H1 (cell line): ENCODE results near the gene FRMD6.

Experiments used
- CEBPB ChIP-seq: IDR thresholded peaks from 2 replicates; pipeline ENCODE4 v1.6.1; 2012; ENCODE audit warnings: low read depth, low read length
- CTCF ChIP-seq, 3 experiments: IDR thresholded peaks; 1 replicate in 2 of 3; 2 replicates in 1 of 3; pipeline versions ENCODE4 v1.5.1 to v1.6.1; 2011; ENCODE audit warnings: low read length in 3 of 3, mild to moderate bottlenecking in 3 of 3, inconsistent platforms in 2 of 3, low read depth in 1 of 3, moderate library complexity in 1 of 3; ENCODE audit not compliant: insufficient read depth in 1 of 3; ENCODE audit errors: control extremely low read depth in 1 of 3
- EZH2 ChIP-seq: fragments of 200-600 bp; sonication (generic); IDR thresholded peaks from 2 replicates; pipeline ENCODE4 v1.7.1; 2012; ENCODE audit warnings: low read depth, mild to moderate bottlenecking, moderate library complexity, low read length, inconsistent platforms; ENCODE audit not compliant: severe bottlenecking
- KDM1A ChIP-seq: fragments of 200-600, 300-600 bp; sonication (generic); IDR thresholded peaks from 2 replicates; pipeline ENCODE4 v1.7.1; 2016; ENCODE audit warnings: mild to moderate bottlenecking, low read length, borderline replicate concordance
- MAX ChIP-seq: IDR thresholded peaks from 2 replicates; pipeline ENCODE4 v1.6.1; 2012; ENCODE audit warnings: inconsistent platforms
- POLR2AphosphoS5 ChIP-seq: IDR thresholded peaks from 2 replicates; pipeline ENCODE4 v1.6.1; 2011; ENCODE audit warnings: low read depth, low read length
- RAD21 ChIP-seq, 2 experiments: IDR thresholded peaks in 1 of 2; conservative IDR thresholded peaks in 1 of 2; 2 replicates each; pipeline ENCODE4 v1.6.1; 2011; ENCODE audit warnings: low read depth in 2 of 2, low read length in 2 of 2, improper control_type of control experiment in 1 of 2, inconsistent platforms in 1 of 2, mild to moderate bottlenecking in 1 of 2, moderate library complexity in 1 of 2
- RFX5 ChIP-seq: IDR thresholded peaks from 2 replicates; pipeline ENCODE4 v1.6.1; 2011; ENCODE audit warnings: low read depth, low read length, improper control_type of control experiment, borderline replicate concordance

- TF ChIP-seq EZH2 (no peak), POLR2AphosphoS5 (no peak), CTCF (IDR thresholded peaks at IDR 0.05; ENCODE audit: control extremely low read depth in 1 of 3, insufficient read depth in 1 of 3, low read depth in 1 of 3, low read length in 3 of 3) (no peak), RAD21 (IDR thresholded peaks at IDR 0.05 in 1 of 2, conservative IDR thresholded peaks at IDR 0.05 in 1 of 2; ENCODE audit: low read depth in 2 of 2, low read length in 2 of 2) (no peak), RFX5 (no peak), MAX (no peak), CEBPB (no peak), KDM1A (no peak)
Observed at GRCh38 chr14:51609955-51610283, 41.8 kb upstream of the FRMD6 start.
